DMS 273 treated with DMSO at 0.1 percent for 48 hours (cell line): ENCODE measurements around the gene IPO8.
"Not testable (repeated sequence)": the region's sequence is repeated elsewhere in the genome, so short reads cannot be mapped to it uniquely, and the experiment has no call there.

Experiments used
- DNase-seq: peaks from one replicate; lab custom pipeline; 2025; lab: John Stamatoyannopoulos, UW

IPO8 gene

GRCh38 chr12:30687265-30687986 is 8.2 kb downstream of the IPO8 start:
- DNase-seq = no peak

- DNase-seq = no peak
Observed at GRCh38 chr12:30679241-30679640, 16.4 kb downstream of the IPO8 start.

GRCh38 chr12:30678221-30678620 is 17.4 kb downstream of the IPO8 start:
- no peak for DNase-seq

GRCh38 chr12:30661210-30661609 is 34.5 kb downstream of the IPO8 start:
- no peak for DNase-seq

GRCh38 chr12:30652034-30652696 is 43.5 kb downstream of the IPO8 start:
- no peak for DNase-seq

GRCh38 chr12:30646821-30647220 is 48.8 kb downstream of the IPO8 start:
- no peak for DNase-seq

GRCh38 chr12:30643366-30643765 is 52.3 kb downstream of the IPO8 start:
- no peak for DNase-seq

GRCh38 chr12:30640392-30640791 is 55.3 kb downstream of the IPO8 start:
- DNase-seq = no peak

- no peak for DNase-seq
Observed at GRCh38 chr12:30635385-30635784, 60.3 kb downstream of the IPO8 start.

- DNase-seq = peak; percentile 13
Observed at GRCh38 chr12:30631740-30632139, 63.9 kb downstream of the IPO8 start.

GRCh38 chr12:30630979-30631285 is 64.7 kb downstream of the IPO8 start:
- no peak for DNase-seq

GRCh38 chr12:30630076-30630978 is 65.3 kb downstream of the IPO8 start:
- DNase-seq = no peak

- DNase-seq = no peak
Observed at GRCh38 chr12:30626847-30627246, 68.8 kb downstream of the IPO8 start.

GRCh38 chr12:30624009-30624408 is 71.7 kb downstream of the IPO8 start:
- no peak for DNase-seq

- no peak for DNase-seq
Observed at GRCh38 chr12:30622509-30622908, 73.2 kb downstream of the IPO8 start.

- DNase-seq = not testable (repeated sequence)
Observed at GRCh38 chr12:30621663-30622241, 73.9 kb downstream of the IPO8 start.

- DNase-seq = no peak
Observed at GRCh38 chr12:30617346-30618016, 78.2 kb downstream of the IPO8 start.

GRCh38 chr12:30614031-30614430 is 81.6 kb downstream of the IPO8 start:
- no peak for DNase-seq

- DNase-seq = no peak
Observed at GRCh38 chr12:30613119-30613830, 82.4 kb downstream of the IPO8 start.

GRCh38 chr12:30610718-30611117 is 85.0 kb downstream of the IPO8 start:
- DNase-seq = no peak

- not testable (repeated sequence) for DNase-seq
Observed at GRCh38 chr12:30609819-30610218, 85.8 kb downstream of the IPO8 start.
